Keratinocyte (primary cell): ENCODE data around the gene PARP14. TPM values are rescaled to one million over a fixed set of nuclear protein-coding genes. Genes with fewer than 3 reads are reported as not detected.

ENCODE experiments used
- DNase-seq: peaks from one replicate; pipeline ENCODE4 v3.0.0-alpha.2; 2011; ENCODE audit warnings: low read depth, missing footprints, low spot score
- FAIRE-seq: peaks from 2 replicates; lab custom pipeline; 2011; peaks lifted over from hg19 to GRCh38; lab: Jason Lieb, UNC
- H2AFZ ChIP-seq: 2 replicates; pipeline ENCODE4 v1.6.0; 2012; ENCODE audit warnings: low read length, control low read depth, inconsistent platforms; ENCODE audit not compliant: control insufficient read depth
- H3K27ac ChIP-seq: 2 replicates; pipeline ENCODE4 v1.5.1; 2011; ENCODE audit warnings: low read length; ENCODE audit not compliant: control insufficient read depth, insufficient read depth
- H3K27me3 ChIP-seq: 3 replicates; pipeline ENCODE4 v1.6.0; 2011; ENCODE audit warnings: low read length; ENCODE audit not compliant: control insufficient read depth, insufficient read depth; ENCODE audit errors: extremely low read depth
- H3K36me3 ChIP-seq, 2 experiments: 2 replicates in 1 of 2; 3 replicates in 1 of 2; pipeline ENCODE4 v1.5.1; 2011; ENCODE audit warnings: low read length in 2 of 2, mild to moderate bottlenecking in 1 of 2; ENCODE audit not compliant: control insufficient read depth in 2 of 2, insufficient read depth in 2 of 2; ENCODE audit errors: extremely low read depth in 1 of 2
- H3K4me1 ChIP-seq: 3 replicates; pipeline ENCODE4 v1.5.1; 2011; ENCODE audit warnings: low read length; ENCODE audit not compliant: control insufficient read depth, insufficient read depth; ENCODE audit errors: extremely low read depth
- H3K4me2 ChIP-seq: 3 replicates; pipeline ENCODE4 v1.6.0; 2011; ENCODE audit warnings: low read depth, low read length; ENCODE audit not compliant: control insufficient read depth, insufficient read depth; ENCODE audit errors: extremely low read depth
- H3K4me3 ChIP-seq, 3 experiments: fragments of 200-600 bp in 1 of 3; sonication (generic) in 1 of 3; 2 replicates in 2 of 3; 3 replicates in 1 of 3; pipeline ENCODE4 v1.5.1; 2011 to 2016; ENCODE audit warnings: low read length in 3 of 3, mild to moderate bottlenecking in 3 of 3, control low read depth in 2 of 3, inconsistent platforms in 1 of 3, low read depth in 1 of 3, mixed read lengths in 1 of 3, mixed run types in 1 of 3, moderate library complexity in 1 of 3; ENCODE audit not compliant: control insufficient read depth in 2 of 3, insufficient read depth in 2 of 3; ENCODE audit errors: extremely low read depth in 1 of 3
- H3K79me2 ChIP-seq: 2 replicates; pipeline ENCODE4 v1.6.0; 2012; ENCODE audit warnings: low read length; ENCODE audit not compliant: control insufficient read depth, insufficient read depth
- H3K9ac ChIP-seq: 3 replicates; pipeline ENCODE4 v1.6.0; 2011; ENCODE audit warnings: low read length; ENCODE audit not compliant: control insufficient read depth, insufficient read depth; ENCODE audit errors: extremely low read depth
- H3K9me1 ChIP-seq: 3 replicates; pipeline ENCODE4 v1.6.0; 2011; ENCODE audit warnings: low read length; ENCODE audit not compliant: control insufficient read depth, insufficient read depth; ENCODE audit errors: extremely low read depth
- H3K9me3 ChIP-seq: 2 replicates; pipeline ENCODE4 v1.5.1; 2012; ENCODE audit warnings: low read depth, low read length; ENCODE audit not compliant: control insufficient read depth
- H4K20me1 ChIP-seq: 3 replicates; pipeline ENCODE4 v1.6.0; 2011; ENCODE audit warnings: low read length; ENCODE audit not compliant: control insufficient read depth, insufficient read depth; ENCODE audit errors: extremely low read depth
- EZH2 ChIP-seq: IDR thresholded peaks from one replicate; pipeline ENCODE4 v1.6.1; 2012; ENCODE audit warnings: inconsistent platforms, mild to moderate bottlenecking, low read length, moderate library complexity
- dilution Hi-C: fragments of 300-500 bp; cut with MboI; formaldehyde crosslinking; loops from one replicate; pipeline ENCODE4 v1.7.0; 2020; ENCODE audit warnings: low sequenced_read_pairs; ENCODE audit not compliant: extremely low pct_ligation_motif_present
- polyA plus RNA-seq, 5 experiments: library from polyadenylated mRNA; depleted of rRNA in 3 of 5; stranded (reverse) in 3 of 5; stranded (forward) in 1 of 5; unstranded in 1 of 5; fragments of >200 nt; gene quantifications; 1 replicate in 1 of 5; 2 replicates in 3 of 5; 3 replicates in 1 of 5; pipeline versions ENCODE4 v1.2.1 to v1.2.3, GENCODE V29; 2011 to 2012; ENCODE audit warnings: missing spikeins in 2 of 5, low read depth in 1 of 5, low replicate concordance in 1 of 5
- TF ChIP-seq, protein P1 (sequence below), 3 experiments: IDR thresholded peaks in 1 of 3; conservative IDR thresholded peaks in 1 of 3; optimal IDR thresholded peaks in 1 of 3; 2 replicates in 2 of 3; 3 replicates in 1 of 3; pipeline versions ENCODE3 to v1.5.1; 2011; ENCODE audit warnings: low read length in 3 of 3, mild to moderate bottlenecking in 3 of 3, moderate library complexity in 2 of 3, control low read depth in 1 of 3, inconsistent platforms in 1 of 3; ENCODE audit not compliant: insufficient read depth in 2 of 3; ENCODE audit errors: extremely low read depth in 1 of 3

The PARP14 gene
- polyA plus RNA-seq, 1 donor (not counting 4 experiments of a cell fraction or from before 2014, with no cell fraction given) = 25.7 TPM

GRCh38 chr3:122676759-122677158, 3.9 kb upstream of the PARP14 start:
- H3K79me2 ChIP-seq = peaks cover 7% of the 10 kb centered on the region
- no peaks in the 10 kb centered on the region for H3K36me3 ChIP-seq
- no peaks in the 10 kb centered on the region for H3K9me1 ChIP-seq
- H3K4me2 ChIP-seq = no peak overlapping the region
- FAIRE-seq (no peak), DNase-seq (no peak)
- dilution Hi-C loops = no loop called here
- H4K20me1 ChIP-seq = no peaks in the 10 kb centered on the region
- no peak overlapping the region for H3K4me3 ChIP-seq
- TF ChIP-seq, protein P1, sequence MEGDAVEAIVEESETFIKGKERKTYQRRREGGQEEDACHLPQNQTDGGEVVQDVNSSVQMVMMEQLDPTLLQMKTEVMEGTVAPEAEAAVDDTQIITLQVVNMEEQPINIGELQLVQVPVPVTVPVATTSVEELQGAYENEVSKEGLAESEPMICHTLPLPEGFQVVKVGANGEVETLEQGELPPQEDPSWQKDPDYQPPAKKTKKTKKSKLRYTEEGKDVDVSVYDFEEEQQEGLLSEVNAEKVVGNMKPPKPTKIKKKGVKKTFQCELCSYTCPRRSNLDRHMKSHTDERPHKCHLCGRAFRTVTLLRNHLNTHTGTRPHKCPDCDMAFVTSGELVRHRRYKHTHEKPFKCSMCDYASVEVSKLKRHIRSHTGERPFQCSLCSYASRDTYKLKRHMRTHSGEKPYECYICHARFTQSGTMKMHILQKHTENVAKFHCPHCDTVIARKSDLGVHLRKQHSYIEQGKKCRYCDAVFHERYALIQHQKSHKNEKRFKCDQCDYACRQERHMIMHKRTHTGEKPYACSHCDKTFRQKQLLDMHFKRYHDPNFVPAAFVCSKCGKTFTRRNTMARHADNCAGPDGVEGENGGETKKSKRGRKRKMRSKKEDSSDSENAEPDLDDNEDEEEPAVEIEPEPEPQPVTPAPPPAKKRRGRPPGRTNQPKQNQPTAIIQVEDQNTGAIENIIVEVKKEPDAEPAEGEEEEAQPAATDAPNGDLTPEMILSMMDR (optimal IDR thresholded peaks at IDR 0.05 in 1 of 3, IDR thresholded peaks at IDR 0.05 in 1 of 3, conservative IDR thresholded peaks at IDR 0.05 in 1 of 3; ENCODE audit: extremely low read depth in 1 of 3, insufficient read depth in 2 of 3, low read length in 3 of 3) = no peak
- no peak for TF ChIP-seq EZH2
- H3K9me3 ChIP-seq = peaks cover 2% of the 10 kb centered on the region
- no peak overlapping the region for H3K27ac ChIP-seq
- H3K9ac ChIP-seq = no peak overlapping the region
- no peaks in the 10 kb centered on the region for H3K27me3 ChIP-seq
- no peak overlapping the region for H2AFZ ChIP-seq
- peaks cover 24% of the 10 kb centered on the region for H3K4me1 ChIP-seq

DNA sequence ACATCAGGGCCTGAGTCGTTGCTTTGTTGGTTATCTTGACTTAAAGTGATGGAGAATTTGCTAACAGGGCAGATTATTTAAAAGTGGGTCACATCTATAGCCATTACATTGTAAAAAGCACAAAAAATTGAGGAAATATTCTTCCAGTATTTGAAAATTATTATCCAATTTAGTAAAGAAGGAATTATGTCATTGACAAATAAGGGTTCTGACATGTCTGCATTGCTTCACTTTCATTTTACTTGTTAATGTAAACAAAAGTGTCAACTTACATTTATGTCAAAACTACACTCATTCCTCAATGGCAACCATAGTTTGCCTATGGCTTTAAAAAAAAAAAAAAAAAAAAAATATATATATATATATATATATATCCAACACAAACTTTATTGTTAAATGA, 3.4 kb upstream of the PARP14 start:
- Histone ChIP-seq H3K36me3 (no peaks in the 10 kb centered on the region), H3K4me2 (no peak overlapping the region), H3K4me1 (peaks cover 28% of the 10 kb centered on the region), H3K9me1 (no peaks in the 10 kb centered on the region), H3K27me3 (no peaks in the 10 kb centered on the region), H4K20me1 (no peaks in the 10 kb centered on the region), H3K9ac (no peak overlapping the region), H3K9me3 (peaks cover 2% of the 10 kb centered on the region), H3K79me2 (peaks cover 11% of the 10 kb centered on the region), H2AFZ (no peak overlapping the region), H3K27ac (no peak overlapping the region), H3K4me3 (no peak overlapping the region)
- FAIRE-seq = no peak
- dilution Hi-C loops = no loop called here
- no peak for DNase-seq
- TF ChIP-seq, protein P1 (optimal IDR thresholded peaks at IDR 0.05 in 1 of 3, IDR thresholded peaks at IDR 0.05 in 1 of 3, conservative IDR thresholded peaks at IDR 0.05 in 1 of 3; ENCODE audit: extremely low read depth in 1 of 3, insufficient read depth in 2 of 3, low read length in 3 of 3) = no peak
- no peak for TF ChIP-seq EZH2
